ENCODE data around the gene SLC35E1. TPM values are rescaled to one million over a fixed set of nuclear protein-coding genes. Genes with fewer than 3 reads are reported as not detected.

SLC35E1 gene
- total and polyA plus RNA-seq, 2 of the 13 experiments (the other 11 are each of a cell fraction or from before 2014, with no cell fraction given), result 21.2 to 46.5 TPM

DNA sequence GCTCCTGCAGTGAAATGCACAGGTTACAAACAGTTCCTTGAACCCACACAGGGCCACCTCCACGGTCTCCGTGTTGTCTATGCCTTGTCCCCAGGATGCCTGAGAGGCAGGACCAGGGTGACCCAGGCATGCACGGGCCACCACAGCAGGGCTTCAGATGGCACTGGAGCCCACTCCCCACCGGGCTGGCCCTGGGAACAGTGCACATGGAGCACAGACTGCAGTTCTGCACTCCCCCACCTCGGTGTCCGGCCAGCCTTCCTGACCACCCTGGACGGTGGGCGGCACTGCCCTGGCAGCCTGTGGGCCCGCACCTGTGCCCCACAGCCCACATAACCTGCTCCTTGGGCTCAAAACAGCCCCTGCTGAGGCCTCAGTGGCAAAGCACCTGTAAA is 14.3 kb upstream of the SLC35E1 start:
- H3K36me3 ChIP-seq (replicated peaks in 1 of 2; ENCODE audit: control insufficient read depth in 1 of 2, insufficient read depth in 2 of 2, low read length in 2 of 2), result no peaks in the 10 kb centered on the region; a peak in 1 of 5 replicates
- ChIA-PET CTCF (ENCODE audit: low intra/inter-chr PET ratio, low total read pairs) (no interaction called here), POLR2A (no interaction called here)
- H2AFZ ChIP-seq (ENCODE audit: low read length), result no peak overlapping the region
- intact Hi-C loops (cut with micrococcal nuclease; ENCODE audit: unreplicated experiment), result no loop called here
- H3K9ac ChIP-seq (ENCODE audit: insufficient read depth, low read depth, low read length), result no peak overlapping the region
- no peaks in the 10 kb centered on the region for H3K9me3 ChIP-seq (ENCODE audit: low read length)
- H3K79me2 ChIP-seq (ENCODE audit: insufficient read depth, low read length), result peaks cover 85% of the 10 kb centered on the region
- in situ Hi-C loops (cut with HindIII; ENCODE audit: extremely low pct_ligation_motif_present, low pct_unique_long_range_greater_than_20kb), result no loop called here
- TF ChIP-seq ZNF878 (CRISPR knock-in tag; IDR thresholded peaks at IDR 0.05), result no peak
- TF ChIP-seq, protein P1, sequence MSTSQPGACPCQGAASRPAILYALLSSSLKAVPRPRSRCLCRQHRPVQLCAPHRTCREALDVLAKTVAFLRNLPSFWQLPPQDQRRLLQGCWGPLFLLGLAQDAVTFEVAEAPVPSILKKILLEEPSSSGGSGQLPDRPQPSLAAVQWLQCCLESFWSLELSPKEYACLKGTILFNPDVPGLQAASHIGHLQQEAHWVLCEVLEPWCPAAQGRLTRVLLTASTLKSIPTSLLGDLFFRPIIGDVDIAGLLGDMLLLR (CRISPR knock-in tag; IDR thresholded peaks at IDR 0.05), result no peak
- TF ChIP-seq, protein P2, sequence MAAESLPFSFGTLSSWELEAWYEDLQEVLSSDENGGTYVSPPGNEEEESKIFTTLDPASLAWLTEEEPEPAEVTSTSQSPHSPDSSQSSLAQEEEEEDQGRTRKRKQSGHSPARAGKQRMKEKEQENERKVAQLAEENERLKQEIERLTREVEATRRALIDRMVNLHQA (CRISPR knock-in tag; IDR thresholded peaks at IDR 0.05), result no peak
- TF ChIP-seq, protein P3, sequence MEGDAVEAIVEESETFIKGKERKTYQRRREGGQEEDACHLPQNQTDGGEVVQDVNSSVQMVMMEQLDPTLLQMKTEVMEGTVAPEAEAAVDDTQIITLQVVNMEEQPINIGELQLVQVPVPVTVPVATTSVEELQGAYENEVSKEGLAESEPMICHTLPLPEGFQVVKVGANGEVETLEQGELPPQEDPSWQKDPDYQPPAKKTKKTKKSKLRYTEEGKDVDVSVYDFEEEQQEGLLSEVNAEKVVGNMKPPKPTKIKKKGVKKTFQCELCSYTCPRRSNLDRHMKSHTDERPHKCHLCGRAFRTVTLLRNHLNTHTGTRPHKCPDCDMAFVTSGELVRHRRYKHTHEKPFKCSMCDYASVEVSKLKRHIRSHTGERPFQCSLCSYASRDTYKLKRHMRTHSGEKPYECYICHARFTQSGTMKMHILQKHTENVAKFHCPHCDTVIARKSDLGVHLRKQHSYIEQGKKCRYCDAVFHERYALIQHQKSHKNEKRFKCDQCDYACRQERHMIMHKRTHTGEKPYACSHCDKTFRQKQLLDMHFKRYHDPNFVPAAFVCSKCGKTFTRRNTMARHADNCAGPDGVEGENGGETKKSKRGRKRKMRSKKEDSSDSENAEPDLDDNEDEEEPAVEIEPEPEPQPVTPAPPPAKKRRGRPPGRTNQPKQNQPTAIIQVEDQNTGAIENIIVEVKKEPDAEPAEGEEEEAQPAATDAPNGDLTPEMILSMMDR (CRISPR knock-in tag; IDR thresholded peaks at IDR 0.05), result no peak
- TF ChIP-seq CBX1 (IDR thresholded peaks at IDR 0.05; ENCODE audit: low read depth), result no peak
- TF ChIP-seq, protein P4, sequence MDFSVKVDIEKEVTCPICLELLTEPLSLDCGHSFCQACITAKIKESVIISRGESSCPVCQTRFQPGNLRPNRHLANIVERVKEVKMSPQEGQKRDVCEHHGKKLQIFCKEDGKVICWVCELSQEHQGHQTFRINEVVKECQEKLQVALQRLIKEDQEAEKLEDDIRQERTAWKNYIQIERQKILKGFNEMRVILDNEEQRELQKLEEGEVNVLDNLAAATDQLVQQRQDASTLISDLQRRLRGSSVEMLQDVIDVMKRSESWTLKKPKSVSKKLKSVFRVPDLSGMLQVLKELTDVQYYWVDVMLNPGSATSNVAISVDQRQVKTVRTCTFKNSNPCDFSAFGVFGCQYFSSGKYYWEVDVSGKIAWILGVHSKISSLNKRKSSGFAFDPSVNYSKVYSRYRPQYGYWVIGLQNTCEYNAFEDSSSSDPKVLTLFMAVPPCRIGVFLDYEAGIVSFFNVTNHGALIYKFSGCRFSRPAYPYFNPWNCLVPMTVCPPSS (IDR thresholded peaks at IDR 0.05), result no peak
- TF ChIP-seq TBX2 (CRISPR knock-in tag; IDR thresholded peaks at IDR 0.05; ENCODE audit: borderline replicate concordance), result no peak
- TF ChIP-seq ZNF792 (CRISPR knock-in tag; IDR thresholded peaks at IDR 0.05), result no peak
- TF ChIP-seq MAFK (conservative IDR thresholded peaks at IDR 0.05 in 1 of 2, IDR thresholded peaks at IDR 0.05 in 1 of 2; ENCODE audit: low read length in 2 of 2), result no peak
- TF ChIP-seq, protein P5, sequence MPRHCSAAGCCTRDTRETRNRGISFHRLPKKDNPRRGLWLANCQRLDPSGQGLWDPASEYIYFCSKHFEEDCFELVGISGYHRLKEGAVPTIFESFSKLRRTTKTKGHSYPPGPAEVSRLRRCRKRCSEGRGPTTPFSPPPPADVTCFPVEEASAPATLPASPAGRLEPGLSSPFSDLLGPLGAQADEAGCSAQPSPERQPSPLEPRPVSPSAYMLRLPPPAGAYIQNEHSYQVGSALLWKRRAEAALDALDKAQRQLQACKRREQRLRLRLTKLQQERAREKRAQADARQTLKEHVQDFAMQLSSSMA (CRISPR knock-in tag; IDR thresholded peaks at IDR 0.05), result no peak
- TF ChIP-seq, protein P6, sequence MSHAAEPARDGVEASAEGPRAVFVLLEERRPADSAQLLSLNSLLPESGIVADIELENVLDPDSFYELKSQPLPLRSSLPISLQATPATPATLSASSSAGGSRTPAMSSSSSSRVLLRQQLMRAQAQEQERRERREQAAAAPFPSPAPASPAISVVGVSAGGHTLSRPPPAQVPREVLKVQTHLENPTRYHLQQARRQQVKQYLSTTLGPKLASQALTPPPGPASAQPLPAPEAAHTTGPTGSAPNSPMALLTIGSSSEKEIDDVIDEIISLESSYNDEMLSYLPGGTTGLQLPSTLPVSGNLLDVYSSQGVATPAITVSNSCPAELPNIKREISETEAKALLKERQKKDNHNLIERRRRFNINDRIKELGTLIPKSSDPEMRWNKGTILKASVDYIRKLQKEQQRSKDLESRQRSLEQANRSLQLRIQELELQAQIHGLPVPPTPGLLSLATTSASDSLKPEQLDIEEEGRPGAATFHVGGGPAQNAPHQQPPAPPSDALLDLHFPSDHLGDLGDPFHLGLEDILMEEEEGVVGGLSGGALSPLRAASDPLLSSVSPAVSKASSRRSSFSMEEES (CRISPR knock-in tag; IDR thresholded peaks at IDR 0.05), result no peak
- DNase-seq (ENCODE audit: low spot score) (no peak), FAIRE-seq (no peak), ATAC-seq (no peak)
- no peak overlapping the region for H3K4me2 ChIP-seq (ENCODE audit: low read depth, low read length)
- no CpG with 5 or more reads among the region's 9 CpGs for WGBS (ENCODE audit: low lambda C conversion rate)
- no peak overlapping the region for H3K27ac ChIP-seq (ENCODE audit: extremely low read length, insufficient read depth, low read length)
- H3K27me3 ChIP-seq (ENCODE audit: control insufficient read depth in 1 of 2, insufficient read depth in 2 of 2, low read length in 2 of 2), result no peaks in the 10 kb centered on the region
- H3K4me3 ChIP-seq (replicated peaks in 1 of 3; ENCODE audit: insufficient read depth in 1 of 3, low read depth in 2 of 3, low read length in 3 of 3), result no peak overlapping the region
- peaks cover 16% of the 10 kb centered on the region for H3K4me1 ChIP-seq (ENCODE audit: insufficient read depth, low read length)
- BruUV-seq (replicated peaks), result no TSS peak
- H4K20me1 ChIP-seq (ENCODE audit: insufficient read depth, low read length), result peaks cover 9% of the 10 kb centered on the region

Data from HepG2 (cell line).